Subcutaneous adipose tissue (tissue), 4 donors: Measurements from ENCODE around the gene MYO19. TPM values are rescaled to one million over a fixed set of nuclear protein-coding genes. Genes with fewer than 3 reads are reported as not detected.

Experiments used
- CTCF ChIP-seq: fragments of 450-650 bp; IDR thresholded peaks from one replicate; pipeline ENCODE4 v1.5.1; 2016; ENCODE audit warnings: low read depth, mild to moderate bottlenecking, control low read depth, antibody characterized with exemption, moderate library complexity
- total RNA-seq, 4 donors: library from RNA; depleted of rRNA; stranded (reverse); fragments of >200 nt; gene quantifications; one replicate each; pipeline ENCODE4 v1.1.0, GENCODE V29; 2016

MYO19 gene
- total RNA-seq, 4 donors from 2014 or later = 33.3 to 76.1 (median 48.1) TPM

DNA sequence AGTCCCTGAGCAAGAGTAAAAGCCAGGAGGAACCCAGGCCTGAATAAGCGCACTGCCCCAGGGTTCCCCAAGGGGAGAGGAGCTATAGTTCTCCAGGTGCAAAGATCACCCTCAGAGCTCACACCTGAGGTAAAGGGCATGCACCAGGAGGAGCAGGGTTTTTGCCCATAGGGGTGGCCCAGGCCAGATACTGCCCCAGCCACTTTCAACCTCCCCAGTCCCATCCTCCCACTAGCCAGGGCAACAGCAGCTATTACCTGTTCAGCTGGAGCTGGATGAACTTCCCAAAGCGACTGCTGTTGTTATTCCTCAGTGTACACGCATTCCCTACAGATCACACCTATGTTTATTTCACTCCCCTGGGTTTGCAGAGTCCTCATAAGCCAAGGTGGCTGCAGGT, 19.8 kb downstream of the MYO19 start:
- TF ChIP-seq CTCF = no peak

DNA sequence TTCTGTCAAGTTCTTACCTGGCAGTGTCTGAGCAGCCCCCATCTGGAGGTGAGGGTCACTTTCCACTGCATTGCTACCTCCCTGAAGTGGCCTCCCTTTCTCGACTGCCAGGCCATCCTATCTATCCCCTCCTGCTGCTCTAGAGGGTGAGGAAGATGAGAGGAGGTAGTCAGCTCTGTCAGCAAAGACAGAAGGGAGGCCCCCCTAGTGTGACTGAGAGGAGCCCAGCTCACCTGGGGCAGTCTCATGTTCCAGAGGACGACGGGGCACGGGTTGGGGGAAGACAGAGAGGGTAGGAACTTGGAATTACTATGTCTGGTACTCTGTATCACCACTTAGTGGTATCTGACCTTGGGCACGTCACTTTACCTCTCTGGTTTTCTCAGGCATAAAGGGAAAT, 22.0 kb downstream of the MYO19 start:
- no peak for TF ChIP-seq CTCF

DNA sequence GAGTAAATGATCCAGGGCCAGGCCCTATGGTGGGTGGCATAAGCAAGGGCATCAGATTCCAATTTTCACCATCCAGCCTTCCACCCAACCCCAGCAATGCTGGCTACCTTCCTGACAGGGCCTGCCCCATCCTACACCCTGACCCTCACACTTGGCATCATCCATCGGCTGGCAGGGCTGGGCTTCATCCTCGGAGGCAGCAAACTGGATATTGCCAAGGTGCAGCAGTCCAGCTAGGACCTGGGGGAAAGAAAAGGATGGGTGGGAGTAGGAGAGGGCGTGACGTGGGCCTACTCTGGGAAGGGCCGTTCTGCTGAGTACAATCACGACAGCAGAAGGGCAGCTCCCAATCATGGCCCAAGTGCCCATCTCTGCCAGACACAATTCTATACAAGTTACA, 23.5 kb downstream of the MYO19 start:
- no peak for TF ChIP-seq CTCF

GRCh38 chr17:36510636-36511035, 24.0 kb downstream of the MYO19 start:
- no peak for TF ChIP-seq CTCF

- no peak for TF ChIP-seq CTCF
Measured at GRCh38 chr17:36509272-36509985, 25.2 kb downstream of the MYO19 start.

GRCh38 chr17:36507266-36507665, 27.4 kb downstream of the MYO19 start:
- no peak for TF ChIP-seq CTCF

GRCh38 chr17:36506831-36507230, 27.8 kb downstream of the MYO19 start:
- TF ChIP-seq CTCF = no peak
